Activated gamma-delta T cell (primary cell): ENCODE data around the gene VSX1.

Experiments used
- DNase-seq: peaks from one replicate; lab custom pipeline; 2025; lab: John Stamatoyannopoulos, UW

Gene VSX1

GRCh38 chr20:25065625-25066338 lies 16.2 kb downstream of the VSX1 start:
- no peak for DNase-seq

- no peak for DNase-seq
Measured at GRCh38 chr20:25065072-25065624, 16.8 kb downstream of the VSX1 start.

- DNase-seq: no peak
Measured at GRCh38 chr20:25064561-25065071, 17.3 kb downstream of the VSX1 start.

- no peak for DNase-seq
Measured at GRCh38 chr20:25063981-25064380, 18.0 kb downstream of the VSX1 start.

- no peak for DNase-seq
Measured at GRCh38 chr20:25063546-25063945, 18.4 kb downstream of the VSX1 start.

- no peak for DNase-seq
Measured at GRCh38 chr20:25062841-25063240, 19.1 kb downstream of the VSX1 start.

- DNase-seq: no peak
Measured at GRCh38 chr20:25061821-25062530, 20.0 kb downstream of the VSX1 start.

- DNase-seq: no peak
Measured at GRCh38 chr20:25061103-25061799, 20.7 kb downstream of the VSX1 start.

GRCh38 chr20:25059866-25060465 lies 22.0 kb downstream of the VSX1 start:
- DNase-seq: no peak

- DNase-seq: no peak
Measured at GRCh38 chr20:25058847-25059810, 22.8 kb downstream of the VSX1 start.

GRCh38 chr20:25058051-25058846 lies 23.7 kb downstream of the VSX1 start, which contains the start of gene ACSS1:
TSS of gene ACSS1 (minus strand) at chr20:25058139. CDS start at chr20:25058102, 37 bp downstream.
- DNase-seq: peak; percentile 55

GRCh38 chr20:25057234-25058050 lies 24.5 kb downstream of the VSX1 start:
- peak; percentile 87 for DNase-seq

- no peak for DNase-seq
Measured at GRCh38 chr20:25056690-25057233, 25.2 kb downstream of the VSX1 start.

GRCh38 chr20:25055711-25056495 lies 26.0 kb downstream of the VSX1 start:
- DNase-seq: no peak

GRCh38 chr20:25054995-25055629 lies 26.8 kb downstream of the VSX1 start:
- no peak for DNase-seq

- DNase-seq: no peak
Measured at GRCh38 chr20:25054096-25054820, 27.7 kb downstream of the VSX1 start.
